K562 (cell line): ENCODE data around the gene COX15. TPM values are rescaled to one million over a fixed set of nuclear protein-coding genes. Genes with fewer than 3 reads are reported as not detected.

Experiments
- ATAC-seq: fragments of 200-7000 bp; cut with Tn5 transposase; 3 replicates; pipeline ENCODE4 v1.9.1; 2020; ENCODE audit warnings: moderate library complexity
- BruUV-seq: library from RNA; stranded (reverse); fragments of 400-500 nt; replicated peaks from 2 replicates; lab custom pipeline; 2021; lab: Mats Ljungman, UMichigan
- CTCF ChIA-PET: fragments of 300-600 bp; formaldehyde crosslinking; extraction: SDS; loops from one replicate; lab custom pipeline; 2021; ENCODE audit warnings: low intra/inter-chr PET ratio; lab: Yijun Ruan, JAX
- POLR2A ChIA-PET: fragments of 300-600, 350-650 bp; sonication (Branson Sonifier 250); formaldehyde crosslinking; extraction: SDS; loops from one replicate; lab custom pipeline; 2021; ENCODE audit warnings: antibody characterized with exemption, inconsistent platforms; lab: Yijun Ruan, JAX
- DNase-seq, 4 experiments: peaks; one replicate each; pipeline versions ENCODE4 v3.0.0 to v3.0.0-alpha.2; 2011 to 2018; ENCODE audit warnings: low spot score in 3 of 4, mixed read lengths in 3 of 4; ENCODE audit errors: extremely low read depth in 1 of 4
- FAIRE-seq: peaks from 2 replicates; lab custom pipeline; 2011; peaks lifted over from hg19 to GRCh38; lab: Jason Lieb, UNC
- H2AFZ ChIP-seq: 2 replicates; pipeline ENCODE4 v1.6.0; 2011; ENCODE audit warnings: low read depth, low read length, control low read depth, inconsistent platforms
- H3K27ac ChIP-seq: fragments of 200-600 bp; 3 replicates; pipeline ENCODE4 v1.8.0; 2011; ENCODE audit warnings: low read depth, mild to moderate bottlenecking, control low read depth, inconsistent platforms, low read length, moderate library complexity, mixed read lengths; ENCODE audit errors: extremely low read depth
- H3K27me3 ChIP-seq, 2 experiments: fragments of 300-600 bp in 1 of 2; 2 replicates in 1 of 2; 3 replicates in 1 of 2; pipeline versions ENCODE4 v1.6.0 to v1.8.0; 2011; ENCODE audit warnings: inconsistent platforms in 2 of 2, low read length in 2 of 2, mild to moderate bottlenecking in 1 of 2, mixed read lengths in 1 of 2, moderate library complexity in 1 of 2; ENCODE audit not compliant: control insufficient read depth in 2 of 2, insufficient read depth in 2 of 2
- H3K36me3 ChIP-seq: fragments of 300-600 bp; 3 replicates; pipeline ENCODE4 v1.8.0; 2011; ENCODE audit warnings: mild to moderate bottlenecking, low read length, inconsistent platforms; ENCODE audit not compliant: control insufficient read depth, insufficient read depth
- H3K4me1 ChIP-seq, 2 experiments: fragments of 200-600 bp in 1 of 2; replicated peaks in 1 of 2; 2 replicates in 1 of 2; 3 replicates in 1 of 2; pipeline versions ENCODE4 v1.5.1 to v1.8.0; 2011; ENCODE audit warnings: inconsistent platforms in 2 of 2, low read length in 2 of 2, mild to moderate bottlenecking in 1 of 2, mixed read lengths in 1 of 2, moderate library complexity in 1 of 2; ENCODE audit not compliant: control insufficient read depth in 2 of 2, insufficient read depth in 2 of 2
- H3K4me2 ChIP-seq: 2 replicates; pipeline ENCODE4 v1.6.1; 2011; ENCODE audit warnings: low read length, control low read depth, inconsistent platforms, mixed read lengths; ENCODE audit not compliant: insufficient read depth
- H3K4me3 ChIP-seq: fragments of 200-600 bp; sonication (generic), shearing (Covaris generic); 2 replicates; pipeline ENCODE4 v1.5.1; 2016; ENCODE audit warnings: control low read depth, inconsistent platforms
- H3K79me2 ChIP-seq: fragments of 200-600 bp; 3 replicates; pipeline ENCODE4 v1.8.0; 2011; ENCODE audit warnings: low read length, inconsistent platforms; ENCODE audit not compliant: control insufficient read depth, insufficient read depth
- H3K9ac ChIP-seq, 2 experiments: 2 replicates each; pipeline versions ENCODE4 v1.6.0 to v1.6.1; 2011; ENCODE audit warnings: low read depth in 2 of 2, low read length in 2 of 2, control low read depth in 1 of 2, inconsistent platforms in 1 of 2, mild to moderate bottlenecking in 1 of 2, mixed read lengths in 1 of 2; ENCODE audit not compliant: insufficient read depth in 1 of 2
- H3K9me1 ChIP-seq: one replicate; pipeline ENCODE4 v1.6.0; 2011; ENCODE audit warnings: inconsistent platforms, mild to moderate bottlenecking, low read length, moderate library complexity; ENCODE audit not compliant: control insufficient read depth, insufficient read depth
- H3K9me3 ChIP-seq: replicated peaks from 2 replicates; pipeline ENCODE4 v1.5.1; 2011; ENCODE audit warnings: low read depth, low read length, inconsistent platforms; ENCODE audit not compliant: control insufficient read depth, insufficient read depth
- H4K20me1 ChIP-seq: replicated peaks from 2 replicates; pipeline ENCODE4 v1.6.1; 2011; ENCODE audit warnings: low read length, inconsistent platforms, mixed read lengths; ENCODE audit not compliant: control insufficient read depth, insufficient read depth
- CTCFL ChIP-seq: IDR thresholded peaks from 2 replicates; pipeline ENCODE4 v1.6.1; 2011; ENCODE audit warnings: borderline replicate concordance, low read depth, mild to moderate bottlenecking, moderate library complexity, low read length; ENCODE audit not compliant: insufficient read depth, poor library complexity, severe bottlenecking
- FOXM1 ChIP-seq, 2 experiments: fragments of 450-650 bp in 1 of 2; sonication (generic) in 1 of 2; formaldehyde crosslinking in 1 of 2; IDR thresholded peaks; 2 replicates each; pipeline versions ENCODE4 v1.6.1 to v1.9.0; 2017 to 2022; ENCODE audit warnings: low read depth in 2 of 2, mild to moderate bottlenecking in 2 of 2, missing genetic modification reagents in 1 of 2, moderate library complexity in 1 of 2
- HDAC6 ChIP-seq: IDR thresholded peaks from 2 replicates; pipeline ENCODE4 v1.6.1; 2012; ENCODE audit warnings: low read depth, mild to moderate bottlenecking, control low read depth, inconsistent platforms, low read length, moderate library complexity
- HOXB6 ChIP-seq: fragments of 250-450 bp; sonication (Bioruptor Pico); IDR thresholded peaks from 2 replicates; pipeline ENCODE4 v1.5.1; 2022; ENCODE audit warnings: mild to moderate bottlenecking, borderline replicate concordance
- MLLT1 ChIP-seq, 2 experiments: fragments of 450-650 bp; IDR thresholded peaks; 2 replicates each; pipeline ENCODE4 v1.6.1; 2016
- PATZ1 ChIP-seq: fragments of 250-450 bp; sonication (Bioruptor Pico); IDR thresholded peaks from 2 replicates; pipeline ENCODE4 v1.5.0; 2020; ENCODE audit warnings: mild to moderate bottlenecking, borderline replicate concordance
- RFX1 ChIP-seq: fragments of 450-650 bp; IDR thresholded peaks from 2 replicates; pipeline ENCODE4 v1.6.1; 2016; ENCODE audit warnings: mild to moderate bottlenecking, moderate library complexity
- RFX5 ChIP-seq: IDR thresholded peaks from 2 replicates; pipeline ENCODE4 v1.6.1; 2011; ENCODE audit warnings: low read depth, mild to moderate bottlenecking, improper control_type of control experiment, low read length
- SOX6 ChIP-seq: fragments of 450-650 bp; IDR thresholded peaks from 2 replicates; pipeline ENCODE4 v1.6.1; 2014; ENCODE audit warnings: mild to moderate bottlenecking
- ZNF184 ChIP-seq: sonication (generic); formaldehyde crosslinking; IDR thresholded peaks from 2 replicates; pipeline ENCODE4 v1.5.0; 2020; ENCODE audit warnings: missing genetic modification reagents
- ZNF586 ChIP-seq: fragments of 450-650 bp; formaldehyde crosslinking; conservative IDR thresholded peaks from 2 replicates; pipeline ENCODE4 v1.4.0; 2020; ENCODE audit warnings: mild to moderate bottlenecking, moderate library complexity
- ZNF79 ChIP-seq: fragments of 250-450 bp; sonication (Bioruptor Pico); IDR thresholded peaks from 2 replicates; pipeline ENCODE4 v1.4.0; 2020; ENCODE audit warnings: low read depth, mild to moderate bottlenecking, moderate library complexity
- in situ Hi-C: fragments of 300-500 bp; cut with MboI; formaldehyde crosslinking; loops from 4 replicates; pipeline ENCODE4 v1.15.0; 2018; ENCODE audit warnings: inconsistent platforms, mixed read lengths
- intact Hi-C: fragments of 100-400 bp; cut with micrococcal nuclease; formaldehyde crosslinking; loops from 2 replicates; pipeline ENCODE4 v1.14.2; 2022
- polyA plus RNA-seq, 8 experiments: library from polyadenylated mRNA; depleted of rRNA in 4 of 8; stranded (reverse) in 5 of 8; unstranded in 3 of 8; fragments of >200 nt; fragmentation: Nextera tagmentation in 2 of 8; fragmentation: Illumina TruSeq in 1 of 8; extraction: Ambion mirVana in 2 of 8; extraction: Trizol in 1 of 8; gene quantifications; 2 replicates each; pipeline versions ENCODE4 v1.2.1 to v1.2.3, GENCODE V29; 2011 to 2014; ENCODE audit warnings: inconsistent platforms in 1 of 8, missing spikeins in 1 of 8
- total RNA-seq, 7 experiments: library from RNA; depleted of rRNA in 6 of 7; stranded (reverse); fragments of >200 nt in 6 of 7; fragmentation: Illumina TruSeq in 2 of 7; extraction: Trizol in 2 of 7; gene quantifications; 2 replicates each; pipeline versions ENCODE4 v1.2.1 to v1.2.3, GENCODE V29; 2011 to 2021; ENCODE audit warnings: low replicate concordance in 1 of 7
- TF ChIP-seq, protein P1 (sequence below): fragments of 250-450 bp; sonication (Bioruptor Pico); IDR thresholded peaks from 2 replicates; pipeline ENCODE4 v1.8.0; 2021; ENCODE audit warnings: moderate library complexity, mild to moderate bottlenecking, inconsistent platforms

The COX15 gene
- total and polyA plus RNA-seq, 9 of the 15 experiments (the other 6 are each of a cell fraction or from before 2014, with no cell fraction given) = 17.4 to 45.1 (median 23.7) TPM

- no peak for TF ChIP-seq PATZ1
- no peak for TF ChIP-seq ZNF586 (CRISPR knock-in tag)
- no peak for TF ChIP-seq SOX6
- TF ChIP-seq MLLT1 (IDR thresholded peaks at IDR 0.05) = no peak
- no peak for TF ChIP-seq ZNF184
These were observed 33.9 kb upstream of the COX15 start (continued) for GRCh38 chr10:99765672-99766301.

GRCh38 chr10:99761365-99761764 is 29.4 kb upstream of the COX15 start:
- FAIRE-seq (no peak), ATAC-seq (no peak), DNase-seq (no peak)
- H3K4me2 ChIP-seq = no peak overlapping the region
- H4K20me1 ChIP-seq = no peaks in the 10 kb centered on the region
- H3K9me3 ChIP-seq = no peaks in the 10 kb centered on the region
- in situ Hi-C loops (no loop called here), intact Hi-C loops (no loop called here)
- H3K27ac ChIP-seq = no peak overlapping the region
- no peaks in the 10 kb centered on the region; a peak in 1 of 5 replicates for H3K27me3 ChIP-seq
- no peaks in the 10 kb centered on the region for H3K9me1 ChIP-seq
- no peak overlapping the region for H3K4me3 ChIP-seq
- POLR2A ChIA-PET = interaction anchor here (0.7 kb wide), 1 partner anchor 21 kb away, joined by 3 read pairs; no protein-coding TSS in a partner anchor
- H3K36me3 ChIP-seq = peaks cover 17% of the 10 kb centered on the region; the same call in 1 of the 3 replicates
- no peak overlapping the region for H3K9ac ChIP-seq
- CTCF ChIA-PET = no interaction called here
- no peaks in the 10 kb centered on the region for H3K79me2 ChIP-seq
- no TSS peak for BruUV-seq
- H2AFZ ChIP-seq = no peak overlapping the region
- H3K4me1 ChIP-seq = no peaks in the 10 kb centered on the region
- TF ChIP-seq RFX5 (no peak), CTCFL (no peak), RFX1 (no peak), FOXM1 (IDR thresholded peaks at IDR 0.05; ENCODE audit: low read depth) (no peak), FOXM1 (CRISPR knock-in tag; IDR thresholded peaks at IDR 0.05; ENCODE audit: low read depth) (no peak), HDAC6 (no peak), ZNF79 (CRISPR knock-in tag) (no peak), HOXB6 (no peak)
- TF ChIP-seq, protein P1, sequence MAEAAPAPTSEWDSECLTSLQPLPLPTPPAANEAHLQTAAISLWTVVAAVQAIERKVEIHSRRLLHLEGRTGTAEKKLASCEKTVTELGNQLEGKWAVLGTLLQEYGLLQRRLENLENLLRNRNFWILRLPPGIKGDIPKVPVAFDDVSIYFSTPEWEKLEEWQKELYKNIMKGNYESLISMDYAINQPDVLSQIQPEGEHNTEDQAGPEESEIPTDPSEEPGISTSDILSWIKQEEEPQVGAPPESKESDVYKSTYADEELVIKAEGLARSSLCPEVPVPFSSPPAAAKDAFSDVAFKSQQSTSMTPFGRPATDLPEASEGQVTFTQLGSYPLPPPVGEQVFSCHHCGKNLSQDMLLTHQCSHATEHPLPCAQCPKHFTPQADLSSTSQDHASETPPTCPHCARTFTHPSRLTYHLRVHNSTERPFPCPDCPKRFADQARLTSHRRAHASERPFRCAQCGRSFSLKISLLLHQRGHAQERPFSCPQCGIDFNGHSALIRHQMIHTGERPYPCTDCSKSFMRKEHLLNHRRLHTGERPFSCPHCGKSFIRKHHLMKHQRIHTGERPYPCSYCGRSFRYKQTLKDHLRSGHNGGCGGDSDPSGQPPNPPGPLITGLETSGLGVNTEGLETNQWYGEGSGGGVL = no peak
